OCI-LY3 (cell line): ENCODE measurements around the gene SARS1.
"Not testable (repeated sequence)": the region's sequence is repeated elsewhere in the genome, so short reads cannot be mapped to it uniquely, and the experiment has no call there.

ENCODE experiments used
- H2AFZ ChIP-seq: fragments of 200-600, 300-600 bp; shearing (Covaris generic); 2 replicates; pipeline ENCODE4 v1.6.0; 2014; ENCODE audit warnings: antibody characterized with exemption, low read depth, low read length
- H3K27ac ChIP-seq: fragments of 200-600, 300-600 bp; sonication (generic); 2 replicates; pipeline ENCODE4 v1.5.1; 2014; ENCODE audit warnings: mild to moderate bottlenecking, low read length, moderate library complexity, mixed read lengths
- H3K27me3 ChIP-seq: fragments of 200-600, 300-600 bp; sonication (generic); 2 replicates; pipeline ENCODE4 v1.6.1; 2014; ENCODE audit warnings: low read depth, low read length, mixed read lengths
- H3K36me3 ChIP-seq: fragments of 200-600, 300-600 bp; sonication (generic); replicated peaks from 2 replicates; pipeline ENCODE3; 2014; ENCODE audit warnings: low read depth, low read length, mixed read lengths
- H3K4me1 ChIP-seq: fragments of 300-600, 200-600 bp; sonication (generic); 2 replicates; pipeline ENCODE4 v1.6.1; 2014; ENCODE audit warnings: low read length, mixed read lengths
- H3K4me2 ChIP-seq: fragments of 200-600, 300-600 bp; sonication (generic); 2 replicates; pipeline ENCODE4 v1.6.1; 2014; ENCODE audit warnings: low read length, mixed read lengths
- H3K4me3 ChIP-seq: fragments of 300-600, 200-600 bp; sonication (generic); 2 replicates; pipeline ENCODE4 v1.5.1; 2014; ENCODE audit warnings: antibody characterized with exemption, mild to moderate bottlenecking, low read length, moderate library complexity
- H3K79me2 ChIP-seq: fragments of 300-600, 200-600 bp; shearing (Covaris generic); 2 replicates; pipeline ENCODE4 v1.6.1; 2014; ENCODE audit warnings: mild to moderate bottlenecking, low read length, mixed read lengths
- H3K9ac ChIP-seq: fragments of 300-600, 200-600 bp; shearing (Covaris generic); 2 replicates; pipeline ENCODE4 v1.6.0; 2014; ENCODE audit warnings: mild to moderate bottlenecking, low read length, moderate library complexity
- H3K9me3 ChIP-seq: fragments of 200-600, 300-600 bp; shearing (Covaris generic); 2 replicates; pipeline ENCODE4 v1.6.1; 2014; ENCODE audit warnings: low read length, mixed read lengths; ENCODE audit not compliant: insufficient read depth
- H4K20me1 ChIP-seq: fragments of 200-600, 300-600 bp; sonication (generic); 2 replicates; pipeline ENCODE4 v1.6.1; 2016; ENCODE audit warnings: low read length, mixed read lengths; ENCODE audit not compliant: insufficient read depth
- CTCF ChIP-seq: fragments of 200-600, 300-600 bp; sonication (generic); IDR thresholded peaks from 2 replicates; pipeline ENCODE4 v1.5.1; 2014; ENCODE audit warnings: antibody characterized with exemption, low read length, low read depth
- EZH2phosphoT487 ChIP-seq: fragments of 200-600 bp; shearing (Covaris generic); IDR thresholded peaks from 2 replicates; pipeline ENCODE4 v1.6.1; 2018; ENCODE audit warnings: antibody characterized with exemption, mixed run types, low read depth

Gene SARS1

GRCh38 chr1:109216662-109217061, 2.9 kb downstream of the SARS1 start:
- H3K4me3 ChIP-seq = no peak overlapping the region
- no peak overlapping the region for H3K4me2 ChIP-seq
- peaks cover 13% of the 10 kb centered on the region for H3K36me3 ChIP-seq
- no peak overlapping the region for H2AFZ ChIP-seq
- peaks cover 65% of the 10 kb centered on the region for H3K79me2 ChIP-seq
- no peak overlapping the region for H3K9ac ChIP-seq
- no peak for TF ChIP-seq EZH2phosphoT487
- no peak for TF ChIP-seq CTCF
- H3K27ac ChIP-seq = no peak overlapping the region
- peaks cover 11% of the 10 kb centered on the region for H3K4me1 ChIP-seq
- H3K9me3 ChIP-seq = no peaks in the 10 kb centered on the region
- peaks cover 10% of the 10 kb centered on the region; the same call in 1 of the 2 replicates for H4K20me1 ChIP-seq
- H3K27me3 ChIP-seq = no peaks in the 10 kb centered on the region

GRCh38 chr1:109218516-109218915, 4.8 kb downstream of the SARS1 start:
- no peak for TF ChIP-seq EZH2phosphoT487
- TF ChIP-seq CTCF = no peak
- Histone ChIP-seq H4K20me1 (peaks cover 10% of the 10 kb centered on the region; the same call in 1 of the 2 replicates), H2AFZ (no peak overlapping the region), H3K4me2 (no peak overlapping the region), H3K36me3 (peaks cover 17% of the 10 kb centered on the region), H3K9me3 (no peaks in the 10 kb centered on the region), H3K27ac (no peak overlapping the region), H3K27me3 (no peaks in the 10 kb centered on the region), H3K79me2 (peaks cover 70% of the 10 kb centered on the region), H3K4me1 (peaks cover 7% of the 10 kb centered on the region), H3K4me3 (no peak overlapping the region), H3K9ac (no peak overlapping the region)

GRCh38 chr1:109221201-109221600, 7.5 kb downstream of the SARS1 start:
- Histone ChIP-seq H3K36me3 (peaks cover 14% of the 10 kb centered on the region), H3K79me2 (peaks cover 46% of the 10 kb centered on the region)
- not testable (repeated sequence) for H3K4me1 ChIP-seq, H3K9ac ChIP-seq, H2AFZ ChIP-seq, H3K27ac ChIP-seq, H4K20me1 ChIP-seq, H3K27me3 ChIP-seq, H3K4me3 ChIP-seq, H3K9me3 ChIP-seq, H3K4me2 ChIP-seq

- Histone ChIP-seq H3K79me2 (peaks cover 13% of the 10 kb centered on the region), H3K9ac (no peak overlapping the region), H4K20me1 (no peaks in the 10 kb centered on the region), H3K4me3 (no peak overlapping the region), H2AFZ (no peak overlapping the region), H3K36me3 (peaks cover 14% of the 10 kb centered on the region), H3K27me3 (no peaks in the 10 kb centered on the region), H3K4me1 (no peaks in the 10 kb centered on the region), H3K27ac (no peak overlapping the region), H3K4me2 (no peak overlapping the region), H3K9me3 (no peaks in the 10 kb centered on the region)
- TF ChIP-seq CTCF = no peak
- TF ChIP-seq EZH2phosphoT487 = no peak
Observed at GRCh38 chr1:109225308-109225707, 11.6 kb downstream of the SARS1 start.
